Activated CD8-positive, alpha-beta memory T cell treated with anti-CD3 and anti-CD28 coated beads, Interleukin-2, amount 50 U/mL, for 24 hours (primary cell): ENCODE measurements around the gene CLCF1.
A peak's percentile ranks its signal among the peaks of the same experiment; 100 is the strongest.

ENCODE experiments used
- DNase-seq: peaks from one replicate; pipeline ENCODE4 v3.0.0-alpha.2; 2020; ENCODE audit errors: extremely low read depth

Gene CLCF1

GRCh38 chr11:67372993-67373647, at the start of gene CLCF1:
Gene CLCF1 (minus strand): TSS chr11:67373598. CDS start chr11:67373539, 59 bp downstream.
- DNase-seq, result no peak

DNA sequence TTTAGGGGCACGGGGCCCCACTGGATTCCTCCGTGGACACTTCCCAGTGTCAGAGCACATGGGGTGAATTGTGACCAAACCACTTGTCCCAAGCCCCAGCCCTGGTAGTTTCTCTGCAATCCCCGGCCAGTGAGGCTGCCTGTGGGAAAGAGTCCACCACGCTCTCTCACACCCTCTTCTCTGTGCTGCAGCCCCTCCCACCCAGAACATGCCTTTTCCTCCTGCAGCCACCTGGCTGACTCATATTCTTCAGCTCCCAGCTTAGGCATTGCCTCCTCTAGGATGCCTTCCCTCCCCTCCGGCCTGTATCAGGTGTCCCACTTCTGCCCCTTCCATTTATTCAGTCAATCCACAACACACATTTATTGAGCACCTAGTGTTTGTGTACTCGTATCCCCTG, 49.5 kb upstream of the CLCF1 start:
- DNase-seq, result no peak

DNA sequence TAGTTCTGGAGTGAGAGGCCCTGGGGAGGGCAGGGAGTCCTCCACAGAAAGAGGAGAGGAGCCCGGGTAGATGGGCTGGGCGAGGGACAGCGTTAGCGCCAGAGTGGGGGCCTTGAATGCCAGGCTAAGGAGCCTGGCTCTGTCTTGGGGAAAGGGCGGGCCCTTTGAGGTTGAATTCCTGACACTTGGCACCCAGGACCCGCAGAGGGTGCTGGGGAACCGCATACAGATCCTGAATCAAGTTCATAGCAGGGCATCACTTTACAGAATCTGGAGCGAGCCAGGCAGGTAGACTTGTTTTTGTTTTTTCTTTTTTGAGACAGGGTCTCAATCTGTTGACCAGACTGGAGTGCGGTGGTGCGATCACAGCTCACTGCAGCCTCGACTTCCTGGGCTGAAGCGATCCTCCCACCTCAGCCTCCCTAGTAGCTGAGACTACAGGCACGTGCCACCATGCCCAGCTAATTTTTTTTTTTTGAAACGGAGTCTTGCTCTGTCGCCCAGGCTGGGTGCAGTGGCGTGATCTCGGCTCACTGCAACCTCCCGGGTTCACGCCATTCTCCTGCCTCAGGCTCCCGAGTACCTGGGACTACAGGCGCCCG, 48.1 kb upstream of the CLCF1 start:
- DNase-seq, result no peak

GRCh38 chr11:67420646-67421429, 47.4 kb upstream of the CLCF1 start:
- peak; percentile 93 for DNase-seq

- no peak for DNase-seq
Observed at GRCh38 chr11:67420147-67420645, 46.8 kb upstream of the CLCF1 start.

DNA sequence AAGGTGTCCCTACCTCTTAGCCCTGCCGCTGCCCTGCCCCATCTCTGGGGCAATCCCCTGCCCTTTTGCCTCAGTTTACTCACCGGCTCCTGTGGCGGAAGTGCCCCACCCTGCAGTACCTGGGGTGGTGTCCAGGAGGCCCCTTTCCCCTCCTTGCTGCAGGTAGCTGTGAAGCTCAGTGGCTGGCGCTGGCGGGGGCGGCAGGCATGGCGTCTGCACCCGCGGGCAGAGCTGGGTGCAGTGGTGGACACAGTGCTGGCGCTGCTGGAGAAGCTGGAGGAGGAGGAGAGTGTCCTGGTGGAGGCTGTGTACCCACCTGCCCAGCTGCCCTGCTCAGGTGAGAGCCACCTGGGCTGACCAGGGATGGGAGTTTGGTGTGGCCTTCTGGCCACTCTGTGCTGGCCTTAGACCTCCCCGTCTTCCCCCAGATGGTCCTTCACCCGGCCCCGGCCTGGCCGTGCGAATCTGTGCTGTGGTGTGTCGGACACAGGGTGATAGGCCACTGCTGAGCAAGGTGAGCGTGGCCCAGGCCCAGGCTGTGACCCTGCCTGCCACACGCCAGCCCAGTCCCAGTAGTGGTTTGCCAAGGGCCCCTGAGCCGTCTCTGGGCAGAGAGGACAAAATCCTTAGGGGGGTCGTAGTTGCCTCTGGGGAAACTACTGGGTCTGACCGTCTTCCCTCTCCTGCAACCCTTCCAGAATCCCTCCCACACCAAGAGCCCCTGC, 46.1 kb upstream of the CLCF1 start:
- no peak for DNase-seq

GRCh38 chr11:67418476-67419281, 45.3 kb upstream of the CLCF1 start:
- no peak for DNase-seq

- DNase-seq, result no peak
Observed at GRCh38 chr11:67417425-67417824, 44.0 kb upstream of the CLCF1 start.

GRCh38 chr11:67416416-67417335, 43.3 kb upstream of the CLCF1 start:
- no peak for DNase-seq

DNA sequence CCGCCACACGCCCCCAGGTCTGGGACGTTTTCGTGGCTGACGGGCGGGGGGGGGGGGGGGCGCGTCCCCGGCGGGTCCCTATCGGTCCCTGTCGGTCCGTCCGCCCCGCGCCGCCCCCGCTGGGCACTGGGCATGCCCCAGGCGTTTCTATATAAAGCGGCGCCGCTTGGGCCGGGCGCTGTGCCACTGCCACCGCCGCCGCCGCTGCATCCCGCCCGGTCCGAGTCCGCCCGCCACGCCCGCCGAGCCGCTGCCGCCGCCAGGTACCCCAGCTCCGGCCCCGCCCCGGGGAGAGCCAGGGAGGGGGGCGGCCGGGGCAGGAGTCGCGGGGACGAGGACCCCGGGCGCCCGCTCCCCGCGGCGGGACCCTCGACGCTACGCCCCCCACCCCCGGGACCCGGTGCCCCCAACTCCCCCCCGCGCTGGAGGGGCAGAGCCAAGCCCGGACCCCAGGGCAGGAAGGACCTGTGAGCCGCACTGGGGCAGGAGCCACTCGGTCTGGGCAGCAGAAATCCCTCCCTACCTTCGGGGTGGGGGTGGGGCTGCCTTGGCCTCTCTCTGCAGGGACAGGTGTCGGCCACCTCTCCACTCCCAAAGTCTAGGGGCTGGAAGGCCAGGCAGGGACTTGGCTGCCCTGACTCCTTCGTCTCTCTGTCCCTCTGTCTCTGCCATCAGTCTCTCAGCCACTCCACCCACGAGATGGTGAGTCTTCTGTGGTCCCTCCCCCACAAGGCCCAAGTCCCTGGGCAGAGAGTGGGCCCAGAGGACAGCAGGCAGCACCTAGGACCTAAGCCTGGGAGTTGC, 42.3 kb upstream of the CLCF1 start, which contains the start of gene CARNS1:
Gene CARNS1 (plus strand): TSS at position 178 of the 804 bp plus-strand sequence. CDS start 522 bp downstream, at position 700.
- DNase-seq, result no peak

- DNase-seq, result no peak
Observed at GRCh38 chr11:67413266-67413849, 40.0 kb upstream of the CLCF1 start.

- no peak for DNase-seq
Observed at GRCh38 chr11:67412495-67413179, 39.2 kb upstream of the CLCF1 start.

DNA sequence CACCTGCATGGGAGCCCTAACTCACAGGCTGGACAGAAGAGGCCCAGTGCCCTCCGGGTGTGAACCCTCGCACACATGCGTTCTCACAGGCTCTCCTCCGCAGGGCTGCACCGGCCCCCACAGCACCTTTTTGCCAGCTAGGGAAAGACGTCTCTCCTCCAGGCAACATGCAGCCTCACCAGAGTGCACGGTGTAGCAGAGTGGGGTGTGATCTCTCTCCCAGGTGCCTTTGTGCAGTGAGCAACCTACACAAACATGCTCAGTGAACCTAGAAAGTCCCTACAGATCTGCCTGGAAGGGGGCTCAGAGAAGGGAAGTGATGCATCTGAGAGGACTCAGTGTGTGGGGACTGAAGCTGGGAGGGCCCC, 38.4 kb upstream of the CLCF1 start:
- no peak for DNase-seq

GRCh38 chr11:67410984-67411784, 37.8 kb upstream of the CLCF1 start:
- no peak for DNase-seq

GRCh38 chr11:67410369-67410831, 37.0 kb upstream of the CLCF1 start:
- DNase-seq, result no peak

DNA sequence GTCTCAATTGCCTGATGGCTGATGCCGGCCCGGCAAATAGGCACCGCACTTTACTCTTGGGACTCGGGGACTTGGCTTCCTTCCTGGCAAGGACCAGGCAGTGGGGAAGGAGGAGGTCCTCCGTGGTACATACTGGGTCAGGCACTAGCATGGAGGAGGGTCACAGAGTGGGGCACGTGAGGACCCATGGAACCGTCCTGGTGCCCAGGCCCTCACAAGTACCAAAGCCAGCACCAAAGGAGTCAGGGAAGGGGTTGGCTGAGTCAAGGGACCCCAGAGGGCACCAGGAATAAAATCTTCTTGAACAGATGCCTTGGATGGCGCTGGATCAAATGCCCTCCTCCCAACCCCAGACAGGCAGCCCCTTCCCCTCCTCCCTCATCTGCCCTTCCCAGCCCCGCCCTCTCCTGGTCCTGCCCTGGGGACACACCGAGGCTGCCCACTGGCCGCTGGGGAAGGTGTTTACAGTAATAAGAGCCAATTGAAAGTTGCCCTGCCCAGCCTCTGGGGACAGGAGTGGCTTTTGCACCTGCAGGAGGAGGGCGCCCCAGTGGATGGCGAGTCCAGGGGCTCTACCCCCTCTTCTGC, 36.5 kb upstream of the CLCF1 start:
- no peak for DNase-seq

DNA sequence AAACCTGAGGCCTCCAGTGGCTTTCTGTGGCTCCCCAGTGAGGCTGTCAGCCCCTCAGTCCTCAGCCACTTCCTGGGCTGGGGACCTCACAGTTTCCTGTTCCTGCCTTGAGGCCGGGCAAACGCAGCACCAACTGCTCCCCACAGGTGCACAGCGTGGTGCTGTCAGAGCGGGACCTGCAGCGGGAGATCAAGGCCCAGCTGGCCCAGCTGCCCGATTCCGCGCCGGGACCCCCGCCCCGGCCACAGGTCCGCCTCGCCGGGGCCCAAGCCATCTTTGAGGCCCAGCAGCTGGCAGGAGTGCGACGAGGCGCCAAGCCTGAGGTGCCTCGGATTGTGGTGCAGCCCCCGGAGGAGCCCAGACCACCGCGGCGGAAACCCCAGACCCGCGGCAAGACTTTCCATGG, 35.9 kb upstream of the CLCF1 start:
- DNase-seq, result no peak
